K562 (cell line): Measurements from ENCODE around the gene ASXL2. TPM values are rescaled to one million over a fixed set of nuclear protein-coding genes. Genes with fewer than 3 reads are reported as not detected.
"Not testable (repeated sequence)": the region's sequence is repeated elsewhere in the genome, so short reads cannot be mapped to it uniquely, and the experiment has no call there.

Experiments used
- ATAC-seq: fragments of 200-7000 bp; cut with Tn5 transposase; 3 replicates; pipeline ENCODE4 v1.9.1; 2020; ENCODE audit warnings: moderate library complexity
- BruUV-seq: library from RNA; stranded (reverse); fragments of 400-500 nt; replicated peaks from 2 replicates; lab custom pipeline; 2021; lab: Mats Ljungman, UMichigan
- CTCF ChIA-PET: fragments of 300-600 bp; formaldehyde crosslinking; extraction: SDS; loops from one replicate; lab custom pipeline; 2021; ENCODE audit warnings: low intra/inter-chr PET ratio; lab: Yijun Ruan, JAX
- POLR2A ChIA-PET: fragments of 300-600, 350-650 bp; sonication (Branson Sonifier 250); formaldehyde crosslinking; extraction: SDS; loops from one replicate; lab custom pipeline; 2021; ENCODE audit warnings: antibody characterized with exemption, inconsistent platforms; lab: Yijun Ruan, JAX
- DNase-seq, 4 experiments: peaks; one replicate each; pipeline versions ENCODE4 v3.0.0 to v3.0.0-alpha.2; 2011 to 2018; ENCODE audit warnings: low spot score in 3 of 4, mixed read lengths in 3 of 4; ENCODE audit errors: extremely low read depth in 1 of 4
- FAIRE-seq: peaks from 2 replicates; lab custom pipeline; 2011; peaks lifted over from hg19 to GRCh38; lab: Jason Lieb, UNC
- H2AFZ ChIP-seq: 2 replicates; pipeline ENCODE4 v1.6.0; 2011; ENCODE audit warnings: low read depth, low read length, control low read depth, inconsistent platforms
- H3K27ac ChIP-seq: fragments of 200-600 bp; 3 replicates; pipeline ENCODE4 v1.8.0; 2011; ENCODE audit warnings: low read depth, mild to moderate bottlenecking, control low read depth, inconsistent platforms, low read length, moderate library complexity, mixed read lengths; ENCODE audit errors: extremely low read depth
- H3K27me3 ChIP-seq, 2 experiments: fragments of 300-600 bp in 1 of 2; 2 replicates in 1 of 2; 3 replicates in 1 of 2; pipeline versions ENCODE4 v1.6.0 to v1.8.0; 2011; ENCODE audit warnings: inconsistent platforms in 2 of 2, low read length in 2 of 2, mild to moderate bottlenecking in 1 of 2, mixed read lengths in 1 of 2, moderate library complexity in 1 of 2; ENCODE audit not compliant: control insufficient read depth in 2 of 2, insufficient read depth in 2 of 2
- H3K36me3 ChIP-seq: fragments of 300-600 bp; 3 replicates; pipeline ENCODE4 v1.8.0; 2011; ENCODE audit warnings: mild to moderate bottlenecking, low read length, inconsistent platforms; ENCODE audit not compliant: control insufficient read depth, insufficient read depth
- H3K4me1 ChIP-seq, 2 experiments: fragments of 200-600 bp in 1 of 2; replicated peaks in 1 of 2; 2 replicates in 1 of 2; 3 replicates in 1 of 2; pipeline versions ENCODE4 v1.5.1 to v1.8.0; 2011; ENCODE audit warnings: inconsistent platforms in 2 of 2, low read length in 2 of 2, mild to moderate bottlenecking in 1 of 2, mixed read lengths in 1 of 2, moderate library complexity in 1 of 2; ENCODE audit not compliant: control insufficient read depth in 2 of 2, insufficient read depth in 2 of 2
- H3K4me2 ChIP-seq: 2 replicates; pipeline ENCODE4 v1.6.1; 2011; ENCODE audit warnings: low read length, control low read depth, inconsistent platforms, mixed read lengths; ENCODE audit not compliant: insufficient read depth
- H3K4me3 ChIP-seq: fragments of 200-600 bp; sonication (generic), shearing (Covaris generic); 2 replicates; pipeline ENCODE4 v1.5.1; 2016; ENCODE audit warnings: control low read depth, inconsistent platforms
- H3K79me2 ChIP-seq: fragments of 200-600 bp; 3 replicates; pipeline ENCODE4 v1.8.0; 2011; ENCODE audit warnings: low read length, inconsistent platforms; ENCODE audit not compliant: control insufficient read depth, insufficient read depth
- H3K9ac ChIP-seq, 2 experiments: 2 replicates each; pipeline versions ENCODE4 v1.6.0 to v1.6.1; 2011; ENCODE audit warnings: low read depth in 2 of 2, low read length in 2 of 2, control low read depth in 1 of 2, inconsistent platforms in 1 of 2, mild to moderate bottlenecking in 1 of 2, mixed read lengths in 1 of 2; ENCODE audit not compliant: insufficient read depth in 1 of 2
- H3K9me1 ChIP-seq: one replicate; pipeline ENCODE4 v1.6.0; 2011; ENCODE audit warnings: inconsistent platforms, mild to moderate bottlenecking, low read length, moderate library complexity; ENCODE audit not compliant: control insufficient read depth, insufficient read depth
- H3K9me3 ChIP-seq: replicated peaks from 2 replicates; pipeline ENCODE4 v1.5.1; 2011; ENCODE audit warnings: low read depth, low read length, inconsistent platforms; ENCODE audit not compliant: control insufficient read depth, insufficient read depth
- H4K20me1 ChIP-seq: replicated peaks from 2 replicates; pipeline ENCODE4 v1.6.1; 2011; ENCODE audit warnings: low read length, inconsistent platforms, mixed read lengths; ENCODE audit not compliant: control insufficient read depth, insufficient read depth
- BACH1 ChIP-seq: fragments of 200-800 bp; sonication (Bioruptor generic); IDR thresholded peaks from 2 replicates; pipeline ENCODE4 v1.6.1; 2016; ENCODE audit warnings: missing genetic modification characterization, missing compliant biosample characterization
- HNRNPLL ChIP-seq: fragments of 200-400 bp; formaldehyde crosslinking; IDR thresholded peaks from 2 replicates; pipeline ENCODE4 v1.6.1; 2017; ENCODE audit warnings: low read length, low read depth, mild to moderate bottlenecking; ENCODE audit not compliant: poor library complexity, severe bottlenecking
- LEF1 ChIP-seq: fragments of 450-650 bp; IDR thresholded peaks from 2 replicates; pipeline ENCODE4 v1.6.1; 2016; ENCODE audit warnings: mild to moderate bottlenecking
- PRDM10 ChIP-seq: fragments of 450-650 bp; IDR thresholded peaks from 2 replicates; pipeline ENCODE4 v1.6.1; 2018; ENCODE audit not compliant: partially characterized antibody
- WGBS: fragments of 100-300 bp; shearing (Covaris generic); methylation state at CpG from one replicate; pipeline ENCODE4 v1.1.6; 2016; ENCODE audit warnings: low coverage, mixed read lengths; ENCODE audit not compliant: insufficient coverage; ENCODE audit errors: missing lambda C conversion rate; 5-methylcytosine and 5-hydroxymethylcytosine counted together
- in situ Hi-C: fragments of 300-500 bp; cut with MboI; formaldehyde crosslinking; loops from 4 replicates; pipeline ENCODE4 v1.15.0; 2018; ENCODE audit warnings: inconsistent platforms, mixed read lengths
- intact Hi-C: fragments of 100-400 bp; cut with micrococcal nuclease; formaldehyde crosslinking; loops from 2 replicates; pipeline ENCODE4 v1.14.2; 2022
- polyA plus RNA-seq, 8 experiments: library from polyadenylated mRNA; depleted of rRNA in 4 of 8; stranded (reverse) in 5 of 8; unstranded in 3 of 8; fragments of >200 nt; fragmentation: Nextera tagmentation in 2 of 8; fragmentation: Illumina TruSeq in 1 of 8; extraction: Ambion mirVana in 2 of 8; extraction: Trizol in 1 of 8; gene quantifications; 2 replicates each; pipeline versions ENCODE4 v1.2.1 to v1.2.3, GENCODE V29; 2011 to 2014; ENCODE audit warnings: inconsistent platforms in 1 of 8, missing spikeins in 1 of 8
- total RNA-seq, 7 experiments: library from RNA; depleted of rRNA in 6 of 7; stranded (reverse); fragments of >200 nt in 6 of 7; fragmentation: Illumina TruSeq in 2 of 7; extraction: Trizol in 2 of 7; gene quantifications; 2 replicates each; pipeline versions ENCODE4 v1.2.1 to v1.2.3, GENCODE V29; 2011 to 2021; ENCODE audit warnings: low replicate concordance in 1 of 7

The ASXL2 gene
- total and polyA plus RNA-seq, 9 of the 15 experiments (the other 6 are each of a cell fraction or from before 2014, with no cell fraction given), result 2.2 to 25.9 (median 9.0) TPM

- TF ChIP-seq HNRNPLL, result no peak
- TF ChIP-seq BACH1 (tag), result no peak
These were observed 19.2 kb upstream of the ASXL2 start (continued) for GRCh38 chr2:25897506-25897905.

- H3K4me3 ChIP-seq, CTCF ChIA-PET, H3K9ac ChIP-seq, FAIRE-seq, H3K4me2 ChIP-seq, H3K27me3 ChIP-seq, in situ Hi-C loops, H4K20me1 ChIP-seq, ATAC-seq, H3K27ac ChIP-seq, BruUV-seq, intact Hi-C loops, H3K9me1 ChIP-seq, H3K36me3 ChIP-seq, H3K9me3 ChIP-seq, H2AFZ ChIP-seq, DNase-seq, H3K79me2 ChIP-seq, H3K4me1 ChIP-seq: not testable (repeated sequence)
- WGBS, result 57% methylated on average over 9 of the region's 9 CpGs
- POLR2A ChIA-PET, result interaction anchor here (0.6 to 1.6 kb wide), 4 partner anchors 9 to 511 kb away, joined by 3 to 6 read pairs (median 3); partner anchors contain the start of gene ASXL2
These were observed 18.0 kb upstream of the ASXL2 start for GRCh38 chr2:25896308-25896707.

GRCh38 chr2:25895610-25896009, 17.3 kb upstream of the ASXL2 start:
- H3K9me3 ChIP-seq, result no peaks in the 10 kb centered on the region
- no peak overlapping the region for H3K4me3 ChIP-seq
- H3K36me3 ChIP-seq, result no peaks in the 10 kb centered on the region
- POLR2A ChIA-PET, result interaction anchor here (0.7 to 1.8 kb wide), 4 partner anchors 10 to 27 kb away, joined by 3 to 6 read pairs (median 4); partner anchors contain the start of gene ASXL2
- no peaks in the 10 kb centered on the region for H3K79me2 ChIP-seq
- intact Hi-C loops, result no loop called here
- ATAC-seq, result no peak
- no peak overlapping the region for H3K9ac ChIP-seq
- H3K27ac ChIP-seq, result no peak overlapping the region
- no peaks in the 10 kb centered on the region for H3K9me1 ChIP-seq
- H3K4me2 ChIP-seq, result no peak overlapping the region
- H3K4me1 ChIP-seq, result no peaks in the 10 kb centered on the region; a peak in 1 of 5 replicates
- no peak for FAIRE-seq
- no peaks in the 10 kb centered on the region for H4K20me1 ChIP-seq
- H2AFZ ChIP-seq, result no peak overlapping the region
- in situ Hi-C loops, result no loop called here
- no peak for DNase-seq
- TF ChIP-seq LEF1, result no peak
- TF ChIP-seq PRDM10, result peak; percentile 50
- no peaks in the 10 kb centered on the region for H3K27me3 ChIP-seq
- CTCF ChIA-PET, result no interaction called here
- no TSS peak for BruUV-seq
